LNCAP (cell line): ENCODE measurements around the gene ZMAT3.

Source experiments
- CTCF ChIP-seq: fragments of 450-650 bp; IDR thresholded peaks from 2 replicates; pipeline ENCODE4 v1.5.1; 2017; ENCODE audit warnings: mild to moderate bottlenecking

ZMAT3 gene

GRCh38 chr3:179037351-179037750 lies 34.3 kb downstream of the ZMAT3 start:
- no peak for TF ChIP-seq CTCF

- no peak for TF ChIP-seq CTCF
Measured at GRCh38 chr3:179036626-179037300, 34.8 kb downstream of the ZMAT3 start.

GRCh38 chr3:179036226-179036625 lies 35.4 kb downstream of the ZMAT3 start:
- TF ChIP-seq CTCF, result no peak

- no peak for TF ChIP-seq CTCF
Measured at GRCh38 chr3:179035232-179035631, 36.4 kb downstream of the ZMAT3 start.

GRCh38 chr3:179029096-179029495 lies 42.5 kb downstream of the ZMAT3 start:
- no peak for TF ChIP-seq CTCF

- no peak for TF ChIP-seq CTCF
Measured at GRCh38 chr3:179028408-179028807, 43.2 kb downstream of the ZMAT3 start.

GRCh38 chr3:179027326-179027900 lies 44.2 kb downstream of the ZMAT3 start:
- TF ChIP-seq CTCF, result no peak
